Brain pericyte (primary cell): ENCODE data around the gene EEFSEC.

Experiments
- DNase-seq: peaks from one replicate; pipeline ENCODE4 v3.0.0-alpha.2; 2012; ENCODE audit warnings: low read depth, low spot score

EEFSEC gene

DNA sequence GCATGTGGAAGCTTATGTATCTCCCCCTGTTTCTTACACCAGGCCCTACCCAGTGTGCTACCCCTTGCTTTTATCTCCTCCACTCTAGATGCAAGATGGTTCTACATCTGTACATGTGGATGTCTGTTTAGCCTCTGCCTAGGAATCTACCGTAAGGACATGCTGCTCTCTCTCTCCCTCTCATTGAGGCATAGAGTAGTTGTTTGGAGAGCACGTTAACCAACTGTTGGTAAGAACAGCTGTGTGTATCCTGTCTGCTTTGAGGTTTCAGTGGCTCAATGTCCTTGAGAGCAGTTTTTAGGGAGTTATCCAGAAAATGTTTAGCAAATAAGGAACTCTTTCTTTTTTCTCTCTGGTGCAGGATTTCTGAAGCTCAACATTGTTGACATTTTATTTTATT, 160.7 kb downstream of the EEFSEC start:
- DNase-seq, result no peak

DNA sequence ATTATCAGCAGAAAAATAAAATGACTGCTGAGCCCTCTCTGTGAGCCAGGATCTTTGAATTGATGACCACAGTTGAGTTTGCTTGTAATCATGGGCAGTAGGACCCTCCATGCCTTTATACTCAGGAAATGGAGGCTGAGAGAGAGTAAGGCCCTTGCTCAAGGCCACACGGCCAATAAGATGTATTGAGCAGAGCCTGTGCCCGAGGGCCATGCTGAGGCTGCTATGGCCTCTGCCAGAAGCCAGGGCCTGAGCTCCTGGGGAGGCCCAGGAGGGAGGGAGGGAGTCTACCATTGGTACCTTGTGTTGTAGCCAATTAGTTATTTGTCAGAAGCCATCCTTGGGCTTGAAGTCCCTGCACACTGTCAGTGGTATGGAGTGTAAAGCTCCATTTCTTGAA, 162.0 kb downstream of the EEFSEC start:
- no peak for DNase-seq

DNA sequence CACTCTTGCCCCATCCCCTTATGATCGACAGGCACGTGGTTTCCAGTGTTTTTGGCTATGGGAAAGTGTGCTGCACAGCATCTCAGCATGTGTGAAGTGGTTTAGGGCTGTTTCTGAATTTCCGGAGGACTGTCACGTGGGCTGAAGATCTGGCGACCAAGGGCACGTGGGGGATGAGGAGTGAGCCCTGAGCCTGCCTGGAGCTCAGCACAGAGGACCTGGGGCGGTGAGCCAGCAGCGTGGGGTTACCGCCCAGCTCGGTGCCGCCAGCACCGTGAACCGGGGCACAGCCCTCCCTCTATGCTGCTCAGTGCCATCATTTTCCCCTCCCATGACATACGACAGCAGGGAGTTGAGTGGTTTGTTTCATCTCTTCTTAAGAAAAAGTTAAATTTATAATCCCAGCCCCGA, 163.2 kb downstream of the EEFSEC start:
- no peak for DNase-seq

DNA sequence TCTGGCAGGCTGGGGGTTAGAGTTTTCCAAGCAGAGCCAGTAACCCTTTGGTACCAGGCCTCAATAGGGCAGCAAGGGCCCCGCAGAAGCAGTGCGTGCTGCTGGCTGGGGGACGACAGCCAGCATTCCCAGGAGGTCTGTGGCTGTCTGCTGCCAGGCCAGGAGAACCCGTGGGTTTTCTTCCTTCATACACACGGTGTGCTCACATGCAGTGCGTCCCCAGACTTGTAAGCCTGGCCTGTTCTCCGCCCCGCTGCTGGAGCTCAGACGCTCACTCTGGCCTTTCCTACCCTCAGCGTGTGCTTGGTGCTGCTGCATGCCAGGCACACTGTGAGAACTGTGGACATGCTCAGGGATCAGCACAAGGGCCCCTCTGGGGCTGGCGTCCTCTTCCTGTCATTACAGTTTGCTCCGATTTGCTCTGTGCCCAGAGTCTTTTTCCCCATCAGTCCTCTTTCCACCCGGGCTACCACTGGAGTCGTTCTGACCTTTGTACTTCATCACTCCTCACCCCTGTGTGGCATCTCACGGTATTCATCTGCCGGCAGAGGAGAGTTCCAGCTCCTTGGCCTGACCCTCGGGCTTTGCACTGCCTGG, 163.9 kb downstream of the EEFSEC start:
- no peak for DNase-seq

DNA sequence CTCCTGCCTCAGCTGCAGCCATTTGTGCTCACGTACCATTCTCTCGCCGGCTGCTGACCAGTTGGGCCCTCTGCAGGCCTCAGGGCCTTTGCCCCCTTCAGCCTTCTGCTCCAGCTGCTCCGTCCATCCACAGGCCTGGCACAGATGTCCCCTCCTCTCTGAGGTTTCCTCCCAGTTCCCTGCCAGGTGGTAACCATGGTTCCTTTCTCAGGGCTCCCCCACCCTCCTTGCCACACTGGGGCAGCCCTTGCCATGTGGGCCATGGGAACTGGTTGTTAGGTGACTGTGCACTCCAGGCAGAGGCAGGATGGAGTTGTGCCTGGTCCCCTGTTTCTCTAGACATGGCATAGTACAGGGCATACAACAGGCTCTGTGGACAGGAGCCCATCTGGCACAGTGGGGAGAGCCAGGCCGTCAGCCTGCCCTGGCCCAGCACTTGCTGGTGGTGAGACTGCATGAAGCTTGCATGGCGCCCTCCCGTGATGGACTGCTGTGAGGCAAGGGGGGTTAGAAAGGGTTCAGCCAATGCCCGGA, 164.5 kb downstream of the EEFSEC start:
- no peak for DNase-seq

DNA sequence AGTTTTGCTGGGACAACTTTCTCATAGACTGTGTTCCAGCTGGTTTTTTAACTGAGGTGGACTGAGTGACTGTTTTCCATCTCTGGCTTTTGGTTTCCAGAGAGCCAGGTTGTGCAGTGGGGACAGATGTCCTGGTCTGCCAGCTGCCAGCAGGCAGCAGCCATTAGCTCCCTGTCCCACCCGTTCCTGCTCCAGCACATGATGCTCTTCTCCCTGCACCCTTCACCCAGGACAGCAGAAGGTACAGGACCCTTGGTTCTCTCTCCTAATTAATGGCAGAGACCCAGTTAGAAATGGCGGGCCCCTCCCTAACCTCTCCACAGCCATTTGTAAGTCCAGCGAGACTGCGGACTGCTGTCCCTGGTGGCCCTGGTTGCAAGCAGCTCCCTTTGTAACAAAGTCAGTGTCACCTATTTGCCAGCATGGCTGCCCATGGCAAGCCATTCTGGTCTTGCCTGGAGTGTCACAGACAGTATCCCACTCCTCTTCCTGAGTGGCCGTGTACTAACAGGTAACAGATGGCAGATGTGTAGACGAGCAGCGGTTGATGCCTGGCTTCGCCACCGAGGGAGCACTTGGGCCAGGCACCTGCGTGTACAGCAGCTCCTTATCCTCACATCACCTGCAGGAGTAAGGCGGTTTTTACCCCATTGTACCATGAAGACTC, 165.1 kb downstream of the EEFSEC start:
- DNase-seq, result no peak

DNA sequence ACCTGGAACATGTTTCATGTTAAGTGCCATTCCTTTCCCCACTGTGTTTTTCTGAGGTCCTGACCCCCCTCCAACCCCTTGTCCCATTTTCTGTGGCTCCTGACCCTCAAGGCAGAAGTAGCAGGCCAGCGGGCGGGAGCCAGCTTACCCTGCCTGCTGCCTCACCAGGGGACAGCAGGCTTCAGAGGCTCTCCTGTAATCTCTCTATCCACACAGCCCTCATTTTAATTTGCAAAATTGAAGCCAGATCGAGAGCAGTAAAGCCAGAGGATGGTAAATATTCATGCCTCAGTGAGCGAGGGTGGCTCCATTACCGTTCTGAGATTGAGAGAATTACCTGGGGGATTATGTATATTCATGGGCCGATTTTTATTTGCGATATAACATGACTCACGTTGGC, 165.8 kb downstream of the EEFSEC start:
- no peak for DNase-seq

DNA sequence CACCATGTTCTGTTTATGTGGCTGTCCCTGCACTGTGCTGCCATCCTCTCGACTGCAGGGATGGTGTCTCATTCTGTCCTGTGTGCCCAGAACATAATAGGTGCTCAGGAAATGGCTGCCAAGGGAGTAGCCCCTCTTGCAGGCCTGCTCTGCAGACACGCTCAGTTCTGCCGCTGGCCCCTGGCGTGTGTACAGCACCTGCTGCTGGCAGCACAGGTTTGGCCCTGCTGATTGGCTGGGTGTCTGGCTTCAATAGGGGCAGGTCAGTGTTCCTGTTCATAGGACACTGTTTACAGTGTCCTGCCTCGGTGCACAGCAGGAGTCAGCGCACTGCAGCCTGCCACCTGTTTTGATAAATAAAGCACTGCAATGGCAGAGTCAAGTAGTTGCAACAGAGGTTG, 166.5 kb downstream of the EEFSEC start:
- no peak for DNase-seq

DNA sequence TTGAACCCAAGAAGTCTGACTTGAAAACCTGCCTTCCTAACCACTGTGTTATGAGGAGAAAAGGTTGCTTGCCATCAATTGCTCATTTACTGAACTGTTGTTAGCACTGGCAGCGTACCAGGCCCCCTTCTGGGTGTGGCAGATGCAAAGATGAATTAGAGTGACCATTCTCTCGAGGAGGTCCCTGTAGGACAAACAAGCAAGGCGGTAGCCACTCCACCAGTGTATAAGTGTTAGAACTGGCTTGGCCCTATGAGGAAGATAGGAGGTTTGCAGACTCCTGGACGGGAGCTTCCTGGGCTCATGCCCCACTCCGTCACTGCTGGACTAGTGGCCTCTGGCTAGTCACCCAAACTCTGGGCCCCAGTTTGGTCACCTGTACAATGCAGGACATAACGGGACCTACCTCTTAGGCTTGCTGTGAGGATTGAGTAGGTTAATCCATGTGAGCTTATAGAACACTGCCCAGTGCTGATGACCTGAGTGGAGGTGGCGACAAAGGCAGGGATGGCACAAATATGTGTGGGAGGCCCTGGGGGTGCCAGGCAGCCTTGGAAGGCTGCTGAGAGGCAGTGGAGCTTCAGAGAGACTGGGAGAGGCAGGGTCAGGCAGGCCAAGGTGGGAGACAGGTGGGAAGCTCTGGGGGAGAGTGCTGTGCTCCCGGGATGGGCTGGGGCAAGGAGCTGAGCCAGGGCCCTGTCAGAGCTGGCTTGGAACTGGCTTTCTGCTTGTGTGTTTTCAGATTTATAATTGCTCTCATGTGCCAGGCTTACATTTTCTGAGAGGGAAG, 167.5 kb downstream of the EEFSEC start:
- DNase-seq, result no peak

DNA sequence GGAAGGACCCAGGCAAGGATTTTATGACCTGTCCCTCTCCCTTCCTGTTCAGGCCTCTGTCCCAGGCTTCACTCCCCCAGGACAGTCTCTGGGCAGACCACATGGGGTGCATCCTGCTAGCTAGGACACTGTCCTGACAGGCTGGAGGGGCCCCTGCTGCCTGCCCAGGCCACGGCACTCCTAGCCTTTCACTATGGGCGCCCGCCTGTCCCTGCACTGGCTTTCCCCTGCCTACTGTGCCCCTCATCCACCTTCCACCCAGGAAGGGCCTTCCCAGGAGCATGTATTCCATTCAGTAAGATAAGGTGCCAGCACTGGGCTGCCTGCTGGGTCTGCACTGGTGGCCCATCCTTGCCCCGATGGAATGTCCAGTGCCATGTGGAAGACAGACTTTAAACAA, 168.1 kb downstream of the EEFSEC start:
- DNase-seq, result no peak

DNA sequence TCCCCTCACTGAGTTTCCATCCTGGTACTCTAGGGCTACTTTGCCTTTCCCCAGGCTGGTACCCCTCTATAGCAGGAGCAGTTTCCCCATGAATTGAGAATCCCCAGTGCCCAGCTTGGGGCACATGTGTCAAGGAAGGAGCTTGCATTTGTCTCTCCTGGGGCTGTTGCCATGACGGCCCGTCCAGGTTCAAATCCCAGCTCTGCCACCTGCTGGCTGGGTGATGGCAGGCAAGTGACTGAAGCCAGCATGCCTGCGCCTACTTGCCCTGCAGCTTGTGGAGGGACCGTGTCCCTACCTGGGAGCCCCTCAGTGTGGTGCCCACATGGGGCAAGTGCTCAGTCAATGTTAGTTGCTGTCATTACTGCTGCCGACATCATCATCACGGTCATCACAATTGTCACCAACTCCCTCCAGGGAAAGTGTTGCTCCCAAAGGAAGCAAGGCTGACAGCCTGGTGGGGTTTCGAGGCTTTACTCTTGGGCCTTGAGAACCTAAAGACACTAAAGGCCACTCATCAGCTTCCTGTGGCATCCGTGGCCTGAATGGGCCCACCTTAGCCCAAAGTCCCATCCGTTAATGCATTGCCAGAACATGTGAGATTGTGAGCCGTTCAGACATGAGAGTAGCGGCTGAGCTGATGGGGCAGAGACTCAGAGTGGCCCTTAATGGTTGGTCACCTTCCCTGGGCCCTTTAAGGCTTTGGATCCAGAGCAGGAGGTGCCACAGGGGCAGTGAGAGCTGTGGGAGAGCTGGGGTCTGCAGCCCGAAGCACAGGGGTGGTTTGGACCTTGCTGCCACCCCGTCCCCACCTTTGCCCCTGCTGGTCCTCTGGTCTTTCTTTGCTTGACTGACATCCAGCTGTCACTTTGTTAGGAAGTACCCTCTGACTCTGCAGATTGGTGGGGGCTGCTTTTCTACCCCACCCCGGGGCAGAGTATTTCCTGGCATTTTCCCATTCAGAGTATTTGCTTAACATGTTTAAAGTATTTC, 169.0 kb downstream of the EEFSEC start:
- no peak for DNase-seq

DNA sequence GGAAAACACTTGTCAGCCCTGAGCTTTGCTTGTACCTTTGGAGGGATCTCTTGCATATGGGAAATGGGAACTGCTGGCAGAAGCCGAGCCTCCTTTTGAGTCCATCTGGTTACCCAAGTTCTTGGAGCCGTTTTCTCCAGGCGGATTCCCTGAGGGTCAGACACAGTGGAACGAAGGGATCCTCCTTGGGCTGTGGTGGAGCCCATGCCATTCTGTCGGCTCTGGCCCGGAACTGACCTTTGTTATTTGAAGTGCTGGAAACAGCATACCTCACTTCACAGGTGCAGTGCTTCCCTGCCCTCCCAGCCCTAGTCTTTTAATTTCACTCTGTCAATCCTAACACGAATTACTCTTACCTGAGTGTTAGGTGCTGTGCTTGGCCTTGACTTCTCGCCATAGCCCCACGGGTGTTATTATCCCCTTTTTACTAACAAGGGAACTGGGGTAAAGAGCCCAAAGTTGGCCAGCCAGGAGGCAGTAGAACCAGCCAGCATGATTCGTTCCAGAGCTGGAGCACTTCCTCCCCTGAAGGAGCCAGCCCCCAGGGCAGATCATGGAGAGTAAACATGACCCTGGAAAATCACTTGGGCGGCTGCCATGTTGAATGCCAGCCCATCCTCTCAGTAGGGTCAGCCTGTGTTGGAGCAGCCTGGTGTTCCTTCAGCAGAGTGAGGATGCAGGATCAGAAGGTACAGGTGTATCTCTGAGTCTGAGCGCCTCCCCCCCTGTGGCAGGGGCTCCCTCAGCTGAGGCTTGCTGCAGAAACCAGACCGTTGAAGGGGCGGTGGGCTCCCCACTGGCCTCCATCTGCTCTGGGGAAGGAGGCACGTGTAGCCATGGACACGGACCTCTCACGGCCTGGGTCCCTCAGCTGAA, 170.2 kb downstream of the EEFSEC start:
- no peak for DNase-seq

DNA sequence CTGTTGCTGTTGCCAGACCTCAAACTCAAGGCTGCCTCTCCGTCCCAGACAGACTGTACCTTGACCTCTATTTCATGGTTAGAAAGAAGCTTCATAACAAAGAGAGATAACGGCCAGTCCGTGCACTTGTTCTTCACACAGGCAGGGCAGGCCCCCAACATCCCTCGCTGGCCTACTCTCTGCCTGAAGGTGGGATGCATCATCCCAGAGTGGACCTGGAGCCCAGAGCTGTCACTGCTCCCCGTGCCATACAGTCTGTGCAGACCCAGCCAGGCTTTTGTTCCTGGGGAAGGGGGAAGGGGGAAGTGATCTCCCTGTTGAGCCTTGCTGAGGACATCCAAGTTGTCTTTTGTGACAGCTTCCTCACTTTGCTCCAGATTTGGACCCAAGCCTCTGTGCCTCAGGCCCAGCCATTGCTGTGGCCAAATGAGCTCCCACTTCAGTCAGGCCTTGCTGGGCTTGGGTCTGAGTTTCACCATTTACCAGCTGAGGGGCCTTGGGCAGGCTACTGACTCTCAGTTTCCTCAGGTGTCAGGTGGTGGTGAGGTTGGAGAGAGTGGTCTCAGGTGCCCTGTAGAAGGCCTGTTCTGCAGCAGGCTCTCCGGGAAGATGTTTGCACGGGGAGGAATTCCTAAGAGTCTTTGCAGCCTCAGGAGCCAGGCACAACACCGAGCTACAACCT, 171.8 kb downstream of the EEFSEC start:
- DNase-seq, result no peak

DNA sequence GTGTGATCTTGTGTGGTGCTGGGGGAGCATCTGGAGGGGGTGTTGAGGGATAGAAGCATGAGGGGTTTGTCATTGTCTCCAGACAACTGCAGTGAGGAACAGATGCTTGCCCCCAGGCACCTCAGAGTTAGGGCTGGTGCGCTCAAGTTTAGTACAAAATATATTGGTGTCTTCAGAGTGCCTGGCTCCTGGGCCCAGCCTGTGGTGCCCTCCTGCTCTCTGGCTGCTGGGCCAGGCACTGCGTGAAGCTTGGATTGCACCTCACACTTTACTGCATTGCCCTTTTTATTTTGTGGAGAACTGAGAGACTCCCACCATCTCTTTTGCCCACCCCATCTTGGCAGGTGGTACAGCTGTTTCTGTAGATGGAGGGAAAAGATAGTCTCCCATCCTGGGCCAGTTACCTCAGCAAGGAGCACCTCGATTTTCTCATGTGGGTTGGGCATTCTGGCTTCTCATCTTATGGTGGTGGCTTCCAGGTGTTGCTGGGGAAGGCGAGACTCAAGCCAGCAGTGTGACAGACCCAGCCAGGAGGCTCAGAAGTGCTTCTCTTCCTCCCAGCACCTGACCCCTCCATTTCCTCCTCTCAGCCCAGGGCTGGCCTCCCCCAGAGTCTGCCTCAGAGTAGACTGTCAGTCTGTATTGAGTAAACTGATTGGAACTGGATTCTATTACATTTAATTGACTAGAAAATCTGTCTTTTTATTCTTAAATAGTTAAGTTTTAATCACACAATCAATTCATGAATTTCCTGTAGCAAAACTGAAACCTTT, 173.0 kb downstream of the EEFSEC start:
- DNase-seq, result no peak

DNA sequence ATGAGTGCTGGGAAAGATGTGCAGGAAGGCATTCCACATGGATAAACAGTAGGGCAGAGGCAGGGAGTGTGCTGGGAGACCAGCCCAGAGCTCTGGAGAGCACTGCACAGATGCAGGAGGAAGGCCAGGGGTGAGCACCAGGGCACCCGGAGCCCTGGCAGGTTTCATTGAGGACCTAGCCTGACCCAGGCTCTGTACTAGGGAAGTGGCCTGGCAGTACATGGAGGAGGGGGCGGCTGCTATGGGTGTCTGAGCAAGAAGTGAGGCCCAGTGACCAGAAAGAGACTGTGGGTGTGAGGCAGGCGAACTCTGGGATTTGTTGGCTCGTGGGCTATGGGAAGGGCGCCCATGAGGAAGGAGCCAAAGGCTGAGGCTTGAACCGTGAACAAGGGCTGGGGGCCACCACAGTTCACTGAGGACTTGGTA, 174.3 kb downstream of the EEFSEC start:
- DNase-seq, result no peak

DNA sequence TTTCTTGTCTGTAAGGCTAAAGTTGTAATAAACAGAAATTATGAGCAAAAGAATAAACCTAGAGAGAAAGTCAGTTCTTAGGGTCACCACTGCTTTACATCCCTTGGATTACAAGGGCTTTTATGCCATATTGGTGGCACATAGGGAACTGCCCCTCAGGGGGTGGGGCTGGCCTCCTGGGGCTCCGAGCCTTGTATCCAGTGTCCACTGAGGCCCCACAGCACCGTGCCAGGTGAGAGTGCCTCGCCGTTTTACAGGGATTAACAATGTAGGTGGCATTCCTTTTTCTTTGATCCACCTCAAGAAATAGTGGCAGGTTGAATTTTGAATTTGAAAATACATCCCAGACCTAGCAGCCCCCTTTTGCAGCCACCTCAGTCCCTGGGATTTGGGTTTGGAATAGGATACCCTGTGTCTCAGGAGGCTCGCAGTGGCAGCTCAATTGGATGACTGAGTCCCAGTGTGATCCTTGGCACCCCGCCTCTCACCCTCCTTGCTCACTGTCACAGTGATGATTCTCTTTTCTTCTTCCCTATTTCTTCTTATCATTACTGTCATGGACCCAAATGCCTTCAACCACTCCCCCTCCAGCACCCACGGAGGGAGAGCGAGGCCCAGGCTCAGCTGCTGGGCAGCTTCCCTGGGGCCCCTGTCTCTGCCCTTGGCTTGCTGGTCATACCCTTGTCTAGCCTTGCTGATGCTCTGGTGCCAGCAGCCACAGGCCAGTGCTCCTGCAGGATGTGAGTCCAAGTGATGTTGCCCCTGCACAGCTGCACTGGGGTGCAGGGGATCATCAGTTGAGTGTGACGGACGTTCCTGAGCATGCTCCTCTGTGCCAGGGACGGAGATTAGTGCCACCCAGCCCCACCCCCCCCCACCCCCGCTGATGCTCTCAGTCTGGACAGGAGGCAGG, 175.5 kb downstream of the EEFSEC start:
- no peak for DNase-seq

DNA sequence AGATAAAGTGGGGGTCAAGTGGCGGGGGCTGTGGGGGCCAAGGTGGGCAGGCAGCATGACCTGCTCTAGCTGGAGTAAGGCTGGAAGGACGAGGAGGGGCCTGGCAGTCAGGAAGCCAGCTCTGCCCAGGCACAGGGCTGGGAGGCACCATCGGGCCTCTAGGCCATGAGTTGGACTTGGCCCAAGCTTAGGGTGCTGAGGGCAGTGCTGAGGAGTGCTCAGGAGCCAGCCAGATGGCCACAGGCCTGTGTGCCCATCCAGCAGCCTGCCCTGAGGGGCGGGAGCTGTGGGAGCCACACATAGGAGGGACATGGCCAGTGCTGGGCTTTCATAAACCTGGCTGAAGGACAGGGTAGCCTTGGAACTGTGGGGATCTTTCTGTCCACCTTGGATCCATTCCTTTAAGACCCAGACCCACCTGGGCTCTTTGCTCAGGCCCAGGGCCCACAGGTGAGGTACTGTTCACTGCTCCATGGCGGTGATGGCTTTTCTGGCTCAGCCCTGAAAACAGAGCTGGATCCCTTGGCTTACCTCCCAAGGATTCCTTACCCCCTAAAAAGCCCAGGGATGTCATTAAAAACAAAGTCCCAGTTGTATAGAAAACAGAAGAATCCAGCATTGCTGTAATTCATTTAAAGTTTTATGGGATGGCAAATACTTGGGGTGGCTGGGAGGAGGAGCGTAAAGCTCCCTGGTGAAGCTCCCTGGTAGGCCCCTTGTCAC, 176.4 kb downstream of the EEFSEC start:
- no peak for DNase-seq
